HG03378 (cell line): Measurements from ENCODE around the gene ABHD2.
A peak's percentile ranks its signal among the peaks of the same experiment; 100 is the strongest.
"Not testable (repeated sequence)": the region's sequence is repeated elsewhere in the genome, so short reads cannot be mapped to it uniquely, and the experiment has no call there.

Experiments used
- ATAC-seq: cut with Tn5 transposase; IDR thresholded peaks from one replicate; pipeline ENCODE4 v1.9.1; 2021; ENCODE audit warnings: mild to moderate bottlenecking, moderate library complexity; ENCODE audit not compliant: unreplicated experiment

ABHD2 gene

GRCh38 chr15:89136818-89137772, 48.8 kb downstream of the ABHD2 start:
- ATAC-seq, result no peak

GRCh38 chr15:89137926-89138325, 49.7 kb downstream of the ABHD2 start:
- ATAC-seq, result no peak

GRCh38 chr15:89138999-89139612, 50.9 kb downstream of the ABHD2 start:
- no peak for ATAC-seq

GRCh38 chr15:89139613-89140499, 51.6 kb downstream of the ABHD2 start:
- ATAC-seq, result no peak

GRCh38 chr15:89140595-89140994, 52.3 kb downstream of the ABHD2 start:
- no peak for ATAC-seq

GRCh38 chr15:89141159-89141558, 52.9 kb downstream of the ABHD2 start:
- not testable (repeated sequence) for ATAC-seq

GRCh38 chr15:89141885-89142284, 53.6 kb downstream of the ABHD2 start:
- no peak for ATAC-seq

- ATAC-seq, result no peak
Measured at GRCh38 chr15:89142423-89142822, 54.2 kb downstream of the ABHD2 start.

- peak; percentile 55 for ATAC-seq
Measured at GRCh38 chr15:89143503-89144162, 55.4 kb downstream of the ABHD2 start.

- no peak for ATAC-seq
Measured at GRCh38 chr15:89144491-89144890, 56.2 kb downstream of the ABHD2 start.

- ATAC-seq, result no peak
Measured at GRCh38 chr15:89146366-89146765, 58.1 kb downstream of the ABHD2 start.

GRCh38 chr15:89148126-89148525, 59.9 kb downstream of the ABHD2 start:
- no peak for ATAC-seq

GRCh38 chr15:89149501-89150101, 61.3 kb downstream of the ABHD2 start:
- ATAC-seq, result no peak

GRCh38 chr15:89150287-89150686, 62.0 kb downstream of the ABHD2 start:
- ATAC-seq, result no peak

- ATAC-seq, result no peak
Measured at GRCh38 chr15:89150762-89151664, 62.8 kb downstream of the ABHD2 start.

- no peak for ATAC-seq
Measured at GRCh38 chr15:89155122-89155521, 66.9 kb downstream of the ABHD2 start.

GRCh38 chr15:89155656-89156055, 67.4 kb downstream of the ABHD2 start:
- ATAC-seq, result no peak

GRCh38 chr15:89157061-89157460, 68.8 kb downstream of the ABHD2 start:
- ATAC-seq, result no peak

GRCh38 chr15:89157918-89158564, 69.8 kb downstream of the ABHD2 start:
- ATAC-seq, result no peak
